GM12878 (cell line): ENCODE results near the gene C5.

Experiments
- CEBPZ ChIP-seq: fragments of 150-350 bp; IDR thresholded peaks from 2 replicates; pipeline ENCODE4 v1.6.1; 2016; ENCODE audit warnings: low read depth, low read length
- CHD4 ChIP-seq: fragments of 200-600 bp; sonication (generic); IDR thresholded peaks from 2 replicates; pipeline ENCODE4 v1.6.1; 2016; ENCODE audit warnings: mild to moderate bottlenecking
- CTCF ChIP-seq, 3 experiments: IDR thresholded peaks in 2 of 3; conservative IDR thresholded peaks in 1 of 3; 2 replicates each; pipeline ENCODE4 v1.5.1; 2011; ENCODE audit warnings: low read depth in 3 of 3, low read length in 3 of 3, mild to moderate bottlenecking in 3 of 3, control low read depth in 2 of 3, moderate library complexity in 2 of 3, inconsistent platforms in 1 of 3, mixed read lengths in 1 of 3; ENCODE audit not compliant: control insufficient read depth in 2 of 3, insufficient read depth in 1 of 3; ENCODE audit errors: extremely low read depth in 1 of 3
- EZH2 ChIP-seq: IDR thresholded peaks from 2 replicates; pipeline ENCODE4 v1.6.1; 2012; ENCODE audit warnings: low read depth, mild to moderate bottlenecking, control low read depth, inconsistent platforms, low read length, borderline replicate concordance; ENCODE audit not compliant: control insufficient read depth
- GABPA ChIP-seq: IDR thresholded peaks from 2 replicates; pipeline ENCODE4 v1.6.1; 2014; ENCODE audit warnings: antibody characterized with exemption, low read depth, mild to moderate bottlenecking, inconsistent platforms
- MYC ChIP-seq: IDR thresholded peaks from 2 replicates; pipeline ENCODE4 v1.6.1; 2011; ENCODE audit warnings: mild to moderate bottlenecking, low read length, moderate library complexity, inconsistent platforms; ENCODE audit not compliant: insufficient read depth, insufficient replicate concordance, insufficient read length, severe bottlenecking
- NFYB ChIP-seq: IDR thresholded peaks from 2 replicates; pipeline ENCODE4 v1.6.1; 2011; ENCODE audit warnings: low read depth, mild to moderate bottlenecking, low read length, improper control_type of control experiment, moderate library complexity; ENCODE audit not compliant: insufficient read depth
- POLR2A ChIP-seq: IDR thresholded peaks from 2 replicates; pipeline ENCODE4 v1.6.1; 2011; ENCODE audit warnings: low read depth, mild to moderate bottlenecking, low read length
- TCF7 ChIP-seq: IDR thresholded peaks from 2 replicates; pipeline ENCODE4 v1.6.1; 2014; ENCODE audit warnings: antibody characterized with exemption, borderline replicate concordance
- TF ChIP-seq, protein P1 (sequence below): fragments of 450-650 bp; conservative IDR thresholded peaks from 2 replicates; pipeline ENCODE4 v1.6.1; 2017; ENCODE audit warnings: mild to moderate bottlenecking, moderate library complexity

GRCh38 chr9:120925535-120926396, 124.3 kb downstream of the C5 start:
- TF ChIP-seq TCF7 (no peak), CTCF (IDR thresholded peaks at IDR 0.05 in 2 of 3, conservative IDR thresholded peaks at IDR 0.05 in 1 of 3; ENCODE audit: control insufficient read depth in 2 of 3, extremely low read depth in 1 of 3, insufficient read depth in 1 of 3, low read depth in 3 of 3, low read length in 3 of 3) (no peak), EZH2 (no peak), CEBPZ (no peak), NFYB (no peak), CHD4 (no peak), MYC (no peak), GABPA (no peak), POLR2A (peak; percentile 97)
- TF ChIP-seq, protein P1, sequence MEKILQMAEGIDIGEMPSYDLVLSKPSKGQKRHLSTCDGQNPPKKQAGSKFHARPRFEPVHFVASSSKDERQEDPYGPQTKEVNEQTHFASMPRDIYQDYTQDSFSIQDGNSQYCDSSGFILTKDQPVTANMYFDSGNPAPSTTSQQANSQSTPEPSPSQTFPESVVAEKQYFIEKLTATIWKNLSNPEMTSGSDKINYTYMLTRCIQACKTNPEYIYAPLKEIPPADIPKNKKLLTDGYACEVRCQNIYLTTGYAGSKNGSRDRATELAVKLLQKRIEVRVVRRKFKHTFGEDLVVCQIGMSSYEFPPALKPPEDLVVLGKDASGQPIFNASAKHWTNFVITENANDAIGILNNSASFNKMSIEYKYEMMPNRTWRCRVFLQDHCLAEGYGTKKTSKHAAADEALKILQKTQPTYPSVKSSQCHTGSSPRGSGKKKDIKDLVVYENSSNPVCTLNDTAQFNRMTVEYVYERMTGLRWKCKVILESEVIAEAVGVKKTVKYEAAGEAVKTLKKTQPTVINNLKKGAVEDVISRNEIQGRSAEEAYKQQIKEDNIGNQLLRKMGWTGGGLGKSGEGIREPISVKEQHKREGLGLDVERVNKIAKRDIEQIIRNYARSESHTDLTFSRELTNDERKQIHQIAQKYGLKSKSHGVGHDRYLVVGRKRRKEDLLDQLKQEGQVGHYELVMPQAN: 0 out of 2 replicates have a peak, but pooled peaks have one; percentile 24
